ENCODE measurements around the gene STK16.
"Not testable (repeated sequence)": the region's sequence is repeated elsewhere in the genome, so short reads cannot be mapped to it uniquely, and the experiment has no call there.

Gene STK16

GRCh38 chr2:219245148-219245898 is at the start of gene STK16, which contains the start of gene GLB1L:
STK16 (plus strand) TSS chr2:219245479; CDS start chr2:219246000, 521 bp downstream.
GLB1L (minus strand) TSS chr2:219245444; CDS start chr2:219243573, 1,871 bp downstream.
- no peaks in the 10 kb centered on the region for H3K27me3 ChIP-seq (ENCODE audit: control insufficient read depth in 1 of 2, insufficient read depth in 2 of 2, low read length in 2 of 2)
- H3K4me1 ChIP-seq (ENCODE audit: control insufficient read depth in 1 of 2, insufficient read depth in 2 of 2, low read length in 2 of 2), result peaks cover 60% of the 10 kb centered on the region in 2 donors

GRCh38 chr2:219197388-219197787 is 47.9 kb upstream of the STK16 start:
- Histone ChIP-seq H3K9ac (ENCODE audit: low read depth in 1 of 2, low read length in 2 of 2) (no peak overlapping the region), H3K27me3 (ENCODE audit: control insufficient read depth in 1 of 2, insufficient read depth in 2 of 2, low read length in 2 of 2) (no peaks in the 10 kb centered on the region), H3K9me3 (ENCODE audit: control insufficient read depth in 1 of 2, low read length in 2 of 2) (no peaks in the 10 kb centered on the region), H3K4me1 (ENCODE audit: control insufficient read depth in 1 of 2, insufficient read depth in 2 of 2, low read length in 2 of 2) (no peaks in the 10 kb centered on the region), H3K36me3 (ENCODE audit: control insufficient read depth in 1 of 2, insufficient read depth in 2 of 2, low read length in 2 of 2) (no peaks in the 10 kb centered on the region), H3K4me3 (ENCODE audit: low read depth in 1 of 2, low read length in 2 of 2) (no peak overlapping the region), H3K27ac (ENCODE audit: low read depth, low read length) (no peak overlapping the region)

More at GRCh38 chr2:219245148-219245898, at the start of gene STK16, which contains the start of gene GLB1L:
- peaks cover 7 to 18% of the 10 kb centered on the region in 2 donors for H3K36me3 ChIP-seq (ENCODE audit: control insufficient read depth in 1 of 2, insufficient read depth in 2 of 2, low read length in 2 of 2)
- H3K9me3 ChIP-seq (ENCODE audit: control insufficient read depth in 1 of 2, low read length in 2 of 2), result no peaks in the 10 kb centered on the region
- H3K9ac ChIP-seq (ENCODE audit: low read depth in 1 of 2, low read length in 2 of 2), result peak within 1 kb of the TSS; percentile 68 to 95
- H3K4me3 ChIP-seq (ENCODE audit: low read depth in 1 of 2, low read length in 2 of 2), result peak within 1 kb of the TSS; percentile 71 to 87
- peak within 1 kb of the TSS; percentile 90 for H3K27ac ChIP-seq (ENCODE audit: low read depth, low read length)

- Histone ChIP-seq H3K36me3 (ENCODE audit: control insufficient read depth in 1 of 2, insufficient read depth in 2 of 2, low read length in 2 of 2) (no peaks in the 10 kb centered on the region), H3K4me3 (ENCODE audit: low read depth in 1 of 2, low read length in 2 of 2) (no peak overlapping the region), H3K9me3 (ENCODE audit: control insufficient read depth in 1 of 2, low read length in 2 of 2) (no peaks in the 10 kb centered on the region), H3K9ac (ENCODE audit: low read depth in 1 of 2, low read length in 2 of 2) (no peak overlapping the region), H3K27ac (ENCODE audit: low read depth, low read length) (no peak overlapping the region), H3K4me1 (ENCODE audit: control insufficient read depth in 1 of 2, insufficient read depth in 2 of 2, low read length in 2 of 2) (no peaks in the 10 kb centered on the region), H3K27me3 (ENCODE audit: control insufficient read depth in 1 of 2, insufficient read depth in 2 of 2, low read length in 2 of 2) (no peaks in the 10 kb centered on the region)
These were observed 46.3 kb upstream of the STK16 start for GRCh38 chr2:219198974-219199373.

- Histone ChIP-seq H3K27me3 (ENCODE audit: control insufficient read depth in 1 of 2, insufficient read depth in 2 of 2, low read length in 2 of 2) (no peaks in the 10 kb centered on the region), H3K27ac (ENCODE audit: low read depth, low read length) (no peak overlapping the region), H3K4me3 (ENCODE audit: low read depth in 1 of 2, low read length in 2 of 2) (no peak overlapping the region), H3K9ac (ENCODE audit: low read depth in 1 of 2, low read length in 2 of 2) (no peak overlapping the region), H3K9me3 (ENCODE audit: control insufficient read depth in 1 of 2, low read length in 2 of 2) (no peaks in the 10 kb centered on the region), H3K36me3 (ENCODE audit: control insufficient read depth in 1 of 2, insufficient read depth in 2 of 2, low read length in 2 of 2) (no peaks in the 10 kb centered on the region), H3K4me1 (ENCODE audit: control insufficient read depth in 1 of 2, insufficient read depth in 2 of 2, low read length in 2 of 2) (no peaks in the 10 kb centered on the region)
These were observed 45.6 kb upstream of the STK16 start for GRCh38 chr2:219199470-219200211.

GRCh38 chr2:219200502-219201326 is 44.6 kb upstream of the STK16 start:
- H3K9ac ChIP-seq (ENCODE audit: low read depth in 1 of 2, low read length in 2 of 2); H3K4me1 ChIP-seq (ENCODE audit: control insufficient read depth in 1 of 2, insufficient read depth in 2 of 2, low read length in 2 of 2); H3K27me3 ChIP-seq (ENCODE audit: control insufficient read depth in 1 of 2, insufficient read depth in 2 of 2, low read length in 2 of 2); H3K36me3 ChIP-seq (ENCODE audit: control insufficient read depth in 1 of 2, insufficient read depth in 2 of 2, low read length in 2 of 2); H3K4me3 ChIP-seq (ENCODE audit: low read depth in 1 of 2, low read length in 2 of 2); H3K9me3 ChIP-seq (ENCODE audit: control insufficient read depth in 1 of 2, low read length in 2 of 2); H3K27ac ChIP-seq (ENCODE audit: low read depth, low read length): not testable (repeated sequence)

- H3K27me3 ChIP-seq (ENCODE audit: control insufficient read depth in 1 of 2, insufficient read depth in 2 of 2, low read length in 2 of 2); H3K9ac ChIP-seq (ENCODE audit: low read depth in 1 of 2, low read length in 2 of 2); H3K9me3 ChIP-seq (ENCODE audit: control insufficient read depth in 1 of 2, low read length in 2 of 2); H3K4me3 ChIP-seq (ENCODE audit: low read depth in 1 of 2, low read length in 2 of 2); H3K4me1 ChIP-seq (ENCODE audit: control insufficient read depth in 1 of 2, insufficient read depth in 2 of 2, low read length in 2 of 2); H3K27ac ChIP-seq (ENCODE audit: low read depth, low read length); H3K36me3 ChIP-seq (ENCODE audit: control insufficient read depth in 1 of 2, insufficient read depth in 2 of 2, low read length in 2 of 2): not testable (repeated sequence)
These were observed 43.9 kb upstream of the STK16 start for GRCh38 chr2:219201331-219201730.

- Histone ChIP-seq H3K9me3 (ENCODE audit: control insufficient read depth in 1 of 2, low read length in 2 of 2) (no peaks in the 10 kb centered on the region), H3K27ac (ENCODE audit: low read depth, low read length) (no peak overlapping the region), H3K4me1 (ENCODE audit: control insufficient read depth in 1 of 2, insufficient read depth in 2 of 2, low read length in 2 of 2) (peaks cover 19 to 26% of the 10 kb centered on the region in 2 donors), H3K9ac (ENCODE audit: low read depth in 1 of 2, low read length in 2 of 2) (no peak overlapping the region), H3K36me3 (ENCODE audit: control insufficient read depth in 1 of 2, insufficient read depth in 2 of 2, low read length in 2 of 2) (peaks cover 0 to 16% of the 10 kb centered on the region in 2 donors), H3K27me3 (ENCODE audit: control insufficient read depth in 1 of 2, insufficient read depth in 2 of 2, low read length in 2 of 2) (no peaks in the 10 kb centered on the region), H3K4me3 (ENCODE audit: low read depth in 1 of 2, low read length in 2 of 2) (no peak overlapping the region)
These were observed 40.7 kb upstream of the STK16 start for GRCh38 chr2:219204425-219205164.

GRCh38 chr2:219205165-219205538 is 40.1 kb upstream of the STK16 start:
- no peak overlapping the region for H3K4me3 ChIP-seq (ENCODE audit: low read depth in 1 of 2, low read length in 2 of 2)
- peaks cover 0 to 19% of the 10 kb centered on the region in 2 donors for H3K36me3 ChIP-seq (ENCODE audit: control insufficient read depth in 1 of 2, insufficient read depth in 2 of 2, low read length in 2 of 2)
- H3K4me1 ChIP-seq (ENCODE audit: control insufficient read depth in 1 of 2, insufficient read depth in 2 of 2, low read length in 2 of 2), result peaks cover 19 to 26% of the 10 kb centered on the region in 2 donors
- H3K27me3 ChIP-seq (ENCODE audit: control insufficient read depth in 1 of 2, insufficient read depth in 2 of 2, low read length in 2 of 2), result no peaks in the 10 kb centered on the region
- H3K9ac ChIP-seq (ENCODE audit: low read depth in 1 of 2, low read length in 2 of 2), result no peak overlapping the region
- no peaks in the 10 kb centered on the region for H3K9me3 ChIP-seq (ENCODE audit: control insufficient read depth in 1 of 2, low read length in 2 of 2)
- H3K27ac ChIP-seq (ENCODE audit: low read depth, low read length), result no peak overlapping the region

- H3K9ac ChIP-seq (ENCODE audit: low read depth in 1 of 2, low read length in 2 of 2), result peak overlapping the region; percentile 61 to 93
These were observed 39.3 kb upstream of the STK16 start for GRCh38 chr2:219205981-219206327.

More at GRCh38 chr2:219205981-219206327, 39.3 kb upstream of the STK16 start:
- Histone ChIP-seq H3K4me1 (ENCODE audit: control insufficient read depth in 1 of 2, insufficient read depth in 2 of 2, low read length in 2 of 2) (peaks cover 19 to 26% of the 10 kb centered on the region in 2 donors), H3K36me3 (ENCODE audit: control insufficient read depth in 1 of 2, insufficient read depth in 2 of 2, low read length in 2 of 2) (peaks cover 0 to 25% of the 10 kb centered on the region in 2 donors), H3K9me3 (ENCODE audit: control insufficient read depth in 1 of 2, low read length in 2 of 2) (no peaks in the 10 kb centered on the region), H3K27me3 (ENCODE audit: control insufficient read depth in 1 of 2, insufficient read depth in 2 of 2, low read length in 2 of 2) (no peaks in the 10 kb centered on the region), H3K27ac (ENCODE audit: low read depth, low read length) (peak overlapping the region; percentile 94), H3K4me3 (ENCODE audit: low read depth in 1 of 2, low read length in 2 of 2) (peak overlapping the region; percentile 75 to 85)

Measured in duodenal mucosa (tissue), 2 donors.